ENCODE measurements around the gene SLC6A16.
"Not testable (repeated sequence)": the region's sequence is repeated elsewhere in the genome, so short reads cannot be mapped to it uniquely, and the experiment has no call there.

The SLC6A16 gene

DNA sequence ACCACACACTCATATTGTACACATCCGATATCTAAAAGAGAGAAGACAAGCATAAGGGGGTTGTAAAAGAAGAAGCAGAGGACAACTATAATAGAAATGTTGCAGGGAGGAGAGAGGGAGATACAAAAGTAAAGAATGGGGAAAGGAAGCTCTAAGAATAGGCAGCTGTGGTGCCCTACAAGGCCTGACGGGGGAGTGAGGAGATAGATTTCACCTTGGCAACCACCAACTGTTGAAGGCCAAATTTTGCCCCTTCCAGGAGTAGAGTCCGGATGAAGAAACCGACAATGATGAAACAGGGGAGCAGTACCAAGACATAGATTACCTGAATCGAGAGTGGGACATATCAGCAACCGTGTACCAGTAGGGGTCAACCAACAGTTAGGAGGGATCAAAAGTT lies 15.9 kb downstream of the SLC6A16 start:
- Histone ChIP-seq H3K27me3 (ENCODE audit: control insufficient read depth, insufficient read depth, low read length) (no peaks in the 10 kb centered on the region), H3K4me1 (ENCODE audit: control insufficient read depth, insufficient read depth, low read length) (no peaks in the 10 kb centered on the region), H3K36me3 (ENCODE audit: control insufficient read depth, insufficient read depth, low read length) (no peaks in the 10 kb centered on the region), H3K27ac (ENCODE audit: low read depth, low read length) (no peak overlapping the region), H3K4me3 (ENCODE audit: low read length) (no peak overlapping the region), H3K9ac (ENCODE audit: low read length) (no peak overlapping the region)

DNA sequence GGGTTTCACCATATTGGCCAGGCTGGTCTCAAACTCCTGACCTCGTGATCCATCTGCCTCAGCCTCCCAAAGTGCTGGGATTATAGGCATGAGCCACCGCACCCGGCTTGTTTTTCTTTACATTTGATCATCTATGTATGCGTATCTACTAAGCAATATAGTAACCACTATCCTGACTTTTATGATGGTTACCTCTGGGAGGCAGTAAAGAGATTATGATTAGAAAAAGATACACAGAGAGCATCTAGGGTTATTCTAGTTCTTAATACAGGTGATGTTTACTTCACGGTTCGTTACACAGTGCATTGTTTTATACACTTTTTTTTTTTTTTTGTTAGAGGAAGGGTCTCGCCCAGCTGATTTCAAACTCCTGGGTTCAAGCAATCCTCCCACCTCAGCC lies 18.3 kb downstream of the SLC6A16 start:
- H3K27ac ChIP-seq (ENCODE audit: low read depth, low read length); H3K9ac ChIP-seq (ENCODE audit: low read length); H3K27me3 ChIP-seq (ENCODE audit: control insufficient read depth, insufficient read depth, low read length); H3K4me1 ChIP-seq (ENCODE audit: control insufficient read depth, insufficient read depth, low read length); H3K4me3 ChIP-seq (ENCODE audit: low read length); H3K36me3 ChIP-seq (ENCODE audit: control insufficient read depth, insufficient read depth, low read length): not testable (repeated sequence)

DNA sequence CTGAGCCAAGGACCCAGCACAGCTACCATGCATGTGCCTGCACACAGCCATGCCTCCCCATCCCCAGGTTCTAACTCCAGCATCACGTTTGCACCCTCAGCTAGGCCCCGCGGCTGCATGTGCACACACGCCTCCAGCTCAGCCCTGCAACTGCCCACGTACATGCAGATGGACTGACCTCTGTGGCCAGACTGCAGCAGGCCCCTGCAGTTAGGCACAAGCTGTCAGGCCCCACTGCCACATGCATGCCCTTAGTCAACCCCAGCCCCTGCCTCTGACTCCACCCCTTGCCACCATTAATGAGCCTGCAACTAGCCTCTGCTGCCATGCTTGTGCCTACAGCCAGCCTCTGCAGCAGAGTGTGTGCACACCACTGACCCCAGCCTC lies 23.1 kb downstream of the SLC6A16 start:
- Histone ChIP-seq H3K27me3 (ENCODE audit: control insufficient read depth, insufficient read depth, low read length) (no peaks in the 10 kb centered on the region), H3K4me1 (ENCODE audit: control insufficient read depth, insufficient read depth, low read length) (no peaks in the 10 kb centered on the region), H3K27ac (ENCODE audit: low read depth, low read length) (no peak overlapping the region), H3K36me3 (ENCODE audit: control insufficient read depth, insufficient read depth, low read length) (no peaks in the 10 kb centered on the region), H3K4me3 (ENCODE audit: low read length) (no peak overlapping the region), H3K9ac (ENCODE audit: low read length) (no peak overlapping the region)

DNA sequence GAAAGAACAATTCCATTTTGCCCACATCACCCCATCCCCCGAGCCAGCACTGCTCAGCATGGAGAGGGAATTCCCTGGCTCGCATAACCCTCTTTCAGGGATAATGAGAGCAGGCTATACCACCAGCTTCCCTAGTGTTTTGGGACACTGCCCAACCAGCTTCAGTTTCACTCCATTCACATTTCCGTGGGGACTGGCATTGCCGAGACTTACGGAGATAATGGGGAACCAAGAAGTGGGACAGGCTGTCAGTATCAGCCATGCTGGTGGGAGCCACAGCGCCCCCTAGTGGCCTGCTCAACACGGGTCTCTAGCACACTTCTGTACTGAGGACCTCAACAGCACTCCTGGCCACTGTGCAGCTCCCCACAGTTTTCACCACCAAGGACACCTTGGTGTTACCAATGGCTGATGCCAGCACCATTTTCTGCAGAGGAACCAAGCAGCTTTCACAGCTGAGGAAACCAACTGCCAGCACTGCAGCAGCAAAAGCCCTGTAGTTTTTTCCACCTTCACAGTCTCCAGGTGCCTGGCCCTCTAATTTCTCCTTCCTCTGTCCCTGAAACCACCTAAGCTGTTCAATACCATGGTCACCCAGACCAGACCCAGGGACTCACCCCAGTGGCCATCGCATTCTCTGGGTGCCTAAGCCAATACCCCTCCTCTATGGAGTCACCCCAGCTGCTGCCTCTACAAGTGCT lies 23.7 kb downstream of the SLC6A16 start:
- H3K27me3 ChIP-seq (ENCODE audit: control insufficient read depth, insufficient read depth, low read length), result no peaks in the 10 kb centered on the region
- H3K4me1 ChIP-seq (ENCODE audit: control insufficient read depth, insufficient read depth, low read length), result no peaks in the 10 kb centered on the region
- peak overlapping the region; percentile 37 for H3K4me3 ChIP-seq (ENCODE audit: low read length)
- no peak overlapping the region for H3K27ac ChIP-seq (ENCODE audit: low read depth, low read length)
- no peaks in the 10 kb centered on the region for H3K36me3 ChIP-seq (ENCODE audit: control insufficient read depth, insufficient read depth, low read length)
- H3K9ac ChIP-seq (ENCODE audit: low read length), result no peak overlapping the region

DNA sequence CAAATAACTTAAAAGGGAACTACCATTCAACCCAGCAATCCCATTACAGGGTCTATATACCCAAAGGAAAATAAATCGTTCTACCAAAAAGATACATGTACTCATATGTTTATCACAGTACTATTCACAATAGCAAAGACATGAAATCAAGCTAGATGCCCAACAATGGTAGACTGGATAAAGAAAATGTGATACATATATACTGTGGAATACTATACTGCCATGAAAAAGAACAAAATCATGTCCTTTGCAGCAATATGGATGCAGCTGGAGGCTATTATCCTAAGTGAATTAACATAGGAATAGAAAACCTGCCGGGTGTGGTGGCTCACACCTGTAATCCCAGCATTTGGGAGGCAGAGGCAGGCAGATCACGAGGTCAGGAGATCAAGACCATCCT lies 26.3 kb downstream of the SLC6A16 start:
- not testable (repeated sequence) for H3K27me3 ChIP-seq (ENCODE audit: control insufficient read depth, insufficient read depth, low read length); H3K27ac ChIP-seq (ENCODE audit: low read depth, low read length); H3K4me1 ChIP-seq (ENCODE audit: control insufficient read depth, insufficient read depth, low read length); H3K4me3 ChIP-seq (ENCODE audit: low read length); H3K36me3 ChIP-seq (ENCODE audit: control insufficient read depth, insufficient read depth, low read length); H3K9ac ChIP-seq (ENCODE audit: low read length)

DNA sequence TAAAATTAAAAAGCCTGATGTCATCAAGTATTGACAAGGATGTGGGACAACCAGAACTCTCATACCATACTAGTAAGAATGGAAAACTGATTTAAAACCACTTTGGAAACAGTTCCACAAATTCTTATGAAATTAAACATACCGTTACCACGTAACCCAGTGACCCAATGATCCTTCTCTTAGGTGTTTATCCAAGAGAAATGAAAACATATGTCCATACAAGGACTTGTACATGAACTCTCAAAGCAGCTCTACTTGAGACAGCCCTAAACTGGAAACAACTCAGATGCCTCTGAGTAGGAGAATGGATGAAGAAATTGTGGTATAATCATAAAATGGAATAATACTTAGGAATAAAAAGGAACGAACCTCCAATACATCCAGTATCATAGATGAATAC lies 27.6 kb downstream of the SLC6A16 start:
- Histone ChIP-seq H3K4me1 (ENCODE audit: control insufficient read depth, insufficient read depth, low read length) (no peaks in the 10 kb centered on the region), H3K36me3 (ENCODE audit: control insufficient read depth, insufficient read depth, low read length) (no peaks in the 10 kb centered on the region), H3K9ac (ENCODE audit: low read length) (no peak overlapping the region)

DNA sequence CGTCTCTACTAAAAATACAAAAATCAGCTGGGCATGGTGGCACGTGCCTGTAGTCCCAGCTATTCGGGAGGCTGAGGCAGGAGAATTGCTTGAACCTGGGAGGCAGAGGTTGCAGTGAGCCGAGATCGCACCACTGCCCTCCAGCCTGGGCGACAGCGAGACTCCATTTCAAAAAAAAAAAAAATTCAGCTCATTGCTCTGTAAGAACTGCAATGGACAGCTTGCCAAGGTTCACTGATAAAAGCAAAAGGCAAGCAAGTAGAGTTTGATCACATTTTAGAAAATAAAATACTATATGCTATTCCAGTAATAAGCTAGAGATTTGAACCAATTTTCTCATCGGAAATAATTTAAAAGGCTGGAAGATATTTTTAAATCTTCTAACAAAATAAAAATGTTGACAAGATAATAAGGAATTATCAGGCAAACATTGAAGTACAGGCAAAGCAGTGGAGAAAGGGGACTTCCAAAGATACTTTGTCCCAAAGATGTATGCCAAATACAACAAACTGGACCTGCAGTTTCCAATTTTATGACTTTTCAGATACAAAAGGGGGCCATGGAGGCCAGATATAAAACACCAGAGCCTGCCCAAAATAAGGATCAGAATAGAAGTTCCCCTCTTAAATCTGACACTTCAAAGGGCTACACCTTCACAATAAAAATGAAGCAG lies 29.6 kb downstream of the SLC6A16 start:
- H3K9ac ChIP-seq (ENCODE audit: low read length), result no peak overlapping the region
- no peaks in the 10 kb centered on the region for H3K27me3 ChIP-seq (ENCODE audit: control insufficient read depth, insufficient read depth, low read length)
- no peaks in the 10 kb centered on the region for H3K4me1 ChIP-seq (ENCODE audit: control insufficient read depth, insufficient read depth, low read length)
- H3K4me3 ChIP-seq (ENCODE audit: low read length), result no peak overlapping the region
- no peaks in the 10 kb centered on the region for H3K36me3 ChIP-seq (ENCODE audit: control insufficient read depth, insufficient read depth, low read length)
- no peak overlapping the region for H3K27ac ChIP-seq (ENCODE audit: low read depth, low read length)

More for the DNA sequence above, 27.6 kb downstream of the SLC6A16 start:
- Histone ChIP-seq H3K27ac (ENCODE audit: low read depth, low read length) (no peak overlapping the region), H3K4me3 (ENCODE audit: low read length) (no peak overlapping the region), H3K27me3 (ENCODE audit: control insufficient read depth, insufficient read depth, low read length) (no peaks in the 10 kb centered on the region)

DNA sequence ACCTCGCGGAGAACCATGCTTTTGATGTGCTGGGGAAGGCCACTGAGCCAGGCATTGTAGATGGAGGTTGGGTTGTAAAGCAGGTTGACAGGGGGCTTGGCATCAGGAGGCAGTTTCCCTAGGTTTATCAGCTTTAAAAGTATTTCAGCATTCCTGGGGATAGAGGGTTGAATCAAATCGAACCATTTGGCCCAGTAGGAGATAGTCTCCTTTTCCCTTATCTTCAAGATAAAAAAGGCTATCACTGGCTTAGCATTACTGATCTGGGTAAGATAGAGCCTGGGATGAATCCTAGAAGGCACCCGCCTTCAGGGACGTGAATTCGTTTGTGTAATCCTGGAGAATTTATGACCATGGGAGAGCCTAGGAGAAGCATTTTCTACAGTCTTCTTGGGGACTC lies 30.6 kb downstream of the SLC6A16 start:
- Histone ChIP-seq H3K27me3 (ENCODE audit: control insufficient read depth, insufficient read depth, low read length) (no peaks in the 10 kb centered on the region), H3K9ac (ENCODE audit: low read length) (no peak overlapping the region), H3K36me3 (ENCODE audit: control insufficient read depth, insufficient read depth, low read length) (no peaks in the 10 kb centered on the region), H3K27ac (ENCODE audit: low read depth, low read length) (no peak overlapping the region), H3K4me1 (ENCODE audit: control insufficient read depth, insufficient read depth, low read length) (no peaks in the 10 kb centered on the region), H3K4me3 (ENCODE audit: low read length) (no peak overlapping the region)

DNA sequence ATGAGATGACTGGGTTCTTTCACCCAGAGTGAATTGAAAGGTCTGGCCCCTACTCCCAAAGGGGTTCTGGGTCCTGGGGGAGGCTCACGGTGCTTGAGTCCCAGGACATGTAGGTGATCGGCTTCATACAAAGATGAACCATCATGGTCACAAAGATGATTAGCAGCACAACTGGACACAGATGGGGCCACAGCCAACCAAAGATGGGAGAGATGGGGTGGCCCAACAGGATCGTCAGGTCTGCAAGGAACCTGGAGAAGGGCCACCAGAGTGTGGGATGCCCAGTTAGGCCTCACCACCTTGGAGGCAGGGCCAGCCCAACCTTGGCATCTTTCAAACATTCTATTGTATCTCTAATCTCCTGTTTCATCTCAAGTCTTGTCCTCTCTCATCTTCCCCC lies 34.5 kb downstream of the SLC6A16 start:
- Histone ChIP-seq H3K9ac (ENCODE audit: low read length) (no peak overlapping the region), H3K27me3 (ENCODE audit: control insufficient read depth, insufficient read depth, low read length) (no peaks in the 10 kb centered on the region), H3K36me3 (ENCODE audit: control insufficient read depth, insufficient read depth, low read length) (no peaks in the 10 kb centered on the region), H3K4me3 (ENCODE audit: low read length) (no peak overlapping the region), H3K4me1 (ENCODE audit: control insufficient read depth, insufficient read depth, low read length) (no peaks in the 10 kb centered on the region), H3K27ac (ENCODE audit: low read depth, low read length) (no peak overlapping the region)

DNA sequence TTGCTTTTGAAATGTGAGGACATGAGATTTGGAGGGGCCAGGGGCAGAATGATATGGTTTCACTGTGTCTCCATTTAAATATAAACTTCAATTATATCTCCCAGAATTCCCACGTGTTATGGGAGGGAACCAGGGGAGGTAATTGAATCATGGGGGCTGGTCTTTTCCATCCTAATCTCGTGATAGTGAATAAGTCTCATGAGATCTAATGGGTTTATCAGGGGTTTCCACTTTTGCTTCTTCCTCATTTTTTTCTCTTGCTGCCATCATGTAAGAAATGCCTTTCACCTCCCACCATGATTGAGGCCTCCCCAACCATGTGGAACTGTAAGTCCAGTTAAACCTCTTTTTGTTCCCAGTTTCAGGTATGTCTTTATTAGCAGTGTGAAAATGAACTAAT lies 35.7 kb downstream of the SLC6A16 start:
- H3K27me3 ChIP-seq (ENCODE audit: control insufficient read depth, insufficient read depth, low read length); H3K27ac ChIP-seq (ENCODE audit: low read depth, low read length); H3K36me3 ChIP-seq (ENCODE audit: control insufficient read depth, insufficient read depth, low read length); H3K9ac ChIP-seq (ENCODE audit: low read length); H3K4me1 ChIP-seq (ENCODE audit: control insufficient read depth, insufficient read depth, low read length); H3K4me3 ChIP-seq (ENCODE audit: low read length): not testable (repeated sequence)

DNA sequence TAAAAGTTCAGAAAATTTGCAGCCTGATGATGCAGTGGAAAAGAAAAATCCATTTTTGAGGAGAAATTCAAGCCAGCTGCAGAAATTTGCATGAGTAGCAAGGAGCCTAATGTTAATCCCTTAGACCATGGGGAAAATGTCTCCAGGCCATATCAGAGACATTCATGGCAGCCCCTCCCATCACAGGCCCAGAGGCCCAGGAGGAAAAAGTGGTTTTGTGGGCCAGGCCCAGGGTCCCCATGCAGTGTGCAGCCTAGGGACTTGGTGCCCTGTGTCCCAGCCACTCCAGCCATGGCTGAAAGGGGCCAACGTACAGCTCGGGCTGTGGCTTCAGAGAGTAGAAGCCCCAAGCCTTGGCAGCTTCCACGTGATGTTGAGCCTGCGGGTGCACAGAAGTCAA lies 36.8 kb downstream of the SLC6A16 start:
- not testable (repeated sequence) for H3K4me3 ChIP-seq (ENCODE audit: low read length); H3K36me3 ChIP-seq (ENCODE audit: control insufficient read depth, insufficient read depth, low read length); H3K27ac ChIP-seq (ENCODE audit: low read depth, low read length); H3K4me1 ChIP-seq (ENCODE audit: control insufficient read depth, insufficient read depth, low read length); H3K27me3 ChIP-seq (ENCODE audit: control insufficient read depth, insufficient read depth, low read length); H3K9ac ChIP-seq (ENCODE audit: low read length)

DNA sequence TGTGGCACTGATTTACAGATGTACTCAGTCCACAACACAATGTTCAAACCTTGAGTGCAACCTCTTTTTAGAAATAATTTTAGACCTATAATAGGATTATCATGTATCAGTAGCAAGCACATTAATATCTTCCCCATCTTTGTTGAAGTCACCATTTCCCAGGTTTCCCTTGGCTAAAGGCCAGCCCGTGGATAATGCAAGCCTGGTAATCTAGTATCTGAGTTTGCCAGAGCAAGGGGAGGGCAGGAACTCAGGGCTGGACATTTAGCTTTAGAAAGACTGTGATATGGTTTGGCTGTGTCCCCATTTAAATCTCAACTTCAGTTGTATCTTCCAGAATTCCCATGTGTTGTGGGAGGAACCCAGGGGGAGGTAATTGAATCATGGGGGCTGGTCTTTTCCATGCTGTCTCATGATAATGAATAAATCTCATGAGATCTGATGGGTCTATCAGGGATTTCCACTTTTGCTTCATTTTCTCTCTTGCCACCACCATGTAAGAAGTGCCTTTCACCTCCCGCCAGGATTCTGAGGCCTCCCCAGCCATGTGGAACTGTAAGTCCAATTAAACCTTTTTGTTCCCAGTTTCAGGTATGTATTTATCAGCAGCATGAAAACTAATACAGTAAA lies 37.7 kb downstream of the SLC6A16 start:
- H3K4me3 ChIP-seq (ENCODE audit: low read length), result no peak overlapping the region
- no peaks in the 10 kb centered on the region for H3K4me1 ChIP-seq (ENCODE audit: control insufficient read depth, insufficient read depth, low read length)
- no peaks in the 10 kb centered on the region for H3K36me3 ChIP-seq (ENCODE audit: control insufficient read depth, insufficient read depth, low read length)
- H3K27me3 ChIP-seq (ENCODE audit: control insufficient read depth, insufficient read depth, low read length), result no peaks in the 10 kb centered on the region
- no peak overlapping the region for H3K27ac ChIP-seq (ENCODE audit: low read depth, low read length)
- H3K9ac ChIP-seq (ENCODE audit: low read length), result no peak overlapping the region

DNA sequence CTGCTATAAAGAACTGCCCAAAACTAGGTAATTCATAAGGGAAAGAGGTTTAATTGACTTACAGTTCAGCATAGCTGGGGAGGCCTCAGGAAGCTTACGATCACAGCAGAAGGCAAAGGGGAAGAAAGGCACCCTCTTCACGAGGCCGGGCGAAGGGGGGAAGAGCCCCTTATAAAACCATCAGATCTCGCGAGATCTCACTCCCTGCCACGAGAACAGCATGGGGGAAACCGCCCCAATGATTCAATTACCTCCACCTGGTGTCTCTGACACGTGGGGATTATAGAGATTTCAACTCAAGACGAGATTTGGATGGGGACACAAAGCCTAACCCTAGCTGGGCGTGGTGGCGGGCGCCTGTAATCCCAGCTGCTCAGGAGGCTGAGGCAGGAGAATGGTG lies 42.8 kb downstream of the SLC6A16 start:
- Histone ChIP-seq H3K27me3 (ENCODE audit: control insufficient read depth, insufficient read depth, low read length) (no peaks in the 10 kb centered on the region), H3K4me3 (ENCODE audit: low read length) (no peak overlapping the region), H3K36me3 (ENCODE audit: control insufficient read depth, insufficient read depth, low read length) (no peaks in the 10 kb centered on the region), H3K4me1 (ENCODE audit: control insufficient read depth, insufficient read depth, low read length) (no peaks in the 10 kb centered on the region), H3K9ac (ENCODE audit: low read length) (no peak overlapping the region), H3K27ac (ENCODE audit: low read depth, low read length) (no peak overlapping the region)

Measured in rectal smooth muscle tissue (tissue), 1 donor.